GM18873 (cell line): ENCODE measurements around the gene PDGFRA.
"Not testable (repeated sequence)": the region's sequence is repeated elsewhere in the genome, so short reads cannot be mapped to it uniquely, and the experiment has no call there.

Source experiments
- ATAC-seq: cut with Tn5 transposase; IDR thresholded peaks from one replicate; pipeline ENCODE4 v1.9.1; 2021; ENCODE audit warnings: mild to moderate bottlenecking, moderate library complexity, moderate number of reproducible peaks; ENCODE audit not compliant: unreplicated experiment, low FRiP score

The PDGFRA gene

GRCh38 chr4:54227256-54228055 is 1.6 kb upstream of the PDGFRA start:
- ATAC-seq: no peak

DNA sequence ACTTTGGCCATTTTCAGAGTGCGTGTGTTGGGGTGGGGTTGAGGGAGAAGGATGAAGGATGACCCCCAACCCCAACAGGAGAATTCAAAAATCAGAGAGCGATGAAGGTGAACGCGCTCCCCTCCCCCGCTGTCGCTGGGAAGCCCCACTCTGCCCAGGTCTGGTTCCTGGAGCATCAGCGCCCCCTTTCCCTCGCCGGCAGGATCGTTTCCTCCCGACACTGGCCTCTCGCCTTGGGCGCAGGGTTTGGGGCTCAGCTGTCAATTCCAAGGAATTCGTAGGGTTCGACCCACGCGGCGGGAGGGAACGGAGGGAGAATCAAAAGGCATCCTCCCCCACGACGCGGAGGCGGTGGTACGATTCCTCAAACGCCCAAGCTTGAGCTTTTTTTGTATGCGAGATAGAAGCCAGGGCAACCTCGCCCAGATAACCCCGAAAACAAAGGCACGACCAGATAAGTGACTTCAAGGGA is 1.0 kb upstream of the PDGFRA start:
- ATAC-seq: no peak

- no peak for ATAC-seq
Measured at GRCh38 chr4:54228546-54228945, 547 bp upstream of the PDGFRA start.

GRCh38 chr4:54229631-54230483 is 764 bp downstream of the PDGFRA start:
- no peak for ATAC-seq

- ATAC-seq: no peak
Measured at GRCh38 chr4:54230484-54231418, 1.7 kb downstream of the PDGFRA start.

DNA sequence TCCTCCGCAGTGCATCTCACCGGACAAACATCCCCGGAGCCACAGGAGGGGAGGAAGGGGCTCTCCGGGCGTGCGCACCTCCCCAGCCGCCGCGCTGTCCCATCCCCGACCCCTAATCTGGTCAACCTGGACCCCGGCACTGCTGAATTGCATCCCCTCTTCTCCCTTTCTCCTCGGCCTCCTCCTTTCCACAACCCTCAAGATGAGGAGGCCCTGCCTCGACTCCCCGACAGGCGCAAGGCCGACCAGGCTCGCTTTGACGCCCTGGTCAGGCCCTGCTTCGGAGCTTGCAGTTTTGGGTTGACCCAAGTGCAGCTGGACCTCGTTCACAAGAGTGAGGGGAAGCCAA is 2.3 kb downstream of the PDGFRA start:
- no peak for ATAC-seq

DNA sequence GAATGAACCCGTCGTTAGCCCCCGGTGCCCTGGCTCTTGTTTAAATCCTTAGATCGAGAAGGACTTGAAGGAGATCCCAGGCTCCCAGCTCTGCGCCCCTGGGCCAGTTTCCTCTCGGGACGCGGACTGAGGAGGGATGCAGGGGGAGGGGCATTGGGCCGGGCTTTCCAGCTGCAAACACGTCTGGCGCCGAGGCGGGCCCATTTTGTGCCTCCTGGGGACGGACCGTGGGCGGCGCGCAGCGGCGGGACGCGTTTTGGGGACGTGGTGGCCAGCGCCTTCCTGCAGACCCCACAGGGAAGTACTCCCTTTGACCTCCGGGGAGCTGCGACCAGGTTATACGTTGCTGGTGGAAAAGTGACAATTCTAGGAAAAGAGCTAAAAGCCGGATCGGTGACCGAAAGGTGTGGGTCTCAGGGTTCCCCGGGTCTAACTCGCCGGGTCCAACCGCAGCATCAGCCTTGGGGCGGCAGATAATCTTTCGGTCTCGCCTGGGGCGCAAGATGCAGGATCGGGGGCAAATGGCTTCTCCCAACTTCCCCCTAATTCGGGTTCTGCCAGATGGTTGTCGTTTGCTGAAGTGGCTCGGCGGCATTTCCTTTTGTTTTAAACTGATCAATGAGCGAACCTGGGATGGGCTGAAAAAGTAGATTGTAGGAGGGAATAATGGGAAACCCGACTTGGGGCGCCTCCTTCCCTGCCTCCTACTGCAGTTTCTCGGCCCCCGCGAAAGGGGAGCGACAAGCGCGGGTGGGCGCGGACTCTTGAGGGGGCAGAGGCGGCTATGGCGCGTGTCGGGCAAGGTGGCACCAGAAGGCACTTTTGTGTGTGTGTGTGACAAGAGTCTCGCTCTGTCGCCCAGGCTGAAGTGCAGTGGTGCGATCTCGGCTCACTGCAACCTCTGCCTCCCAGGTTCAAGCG is 2.9 kb downstream of the PDGFRA start:
- no peak for ATAC-seq

- peak; percentile 84 for ATAC-seq
Measured at GRCh38 chr4:54233277-54233696, 4.2 kb downstream of the PDGFRA start.

GRCh38 chr4:54233697-54234496 is 4.8 kb downstream of the PDGFRA start:
- peak; percentile 63 for ATAC-seq

DNA sequence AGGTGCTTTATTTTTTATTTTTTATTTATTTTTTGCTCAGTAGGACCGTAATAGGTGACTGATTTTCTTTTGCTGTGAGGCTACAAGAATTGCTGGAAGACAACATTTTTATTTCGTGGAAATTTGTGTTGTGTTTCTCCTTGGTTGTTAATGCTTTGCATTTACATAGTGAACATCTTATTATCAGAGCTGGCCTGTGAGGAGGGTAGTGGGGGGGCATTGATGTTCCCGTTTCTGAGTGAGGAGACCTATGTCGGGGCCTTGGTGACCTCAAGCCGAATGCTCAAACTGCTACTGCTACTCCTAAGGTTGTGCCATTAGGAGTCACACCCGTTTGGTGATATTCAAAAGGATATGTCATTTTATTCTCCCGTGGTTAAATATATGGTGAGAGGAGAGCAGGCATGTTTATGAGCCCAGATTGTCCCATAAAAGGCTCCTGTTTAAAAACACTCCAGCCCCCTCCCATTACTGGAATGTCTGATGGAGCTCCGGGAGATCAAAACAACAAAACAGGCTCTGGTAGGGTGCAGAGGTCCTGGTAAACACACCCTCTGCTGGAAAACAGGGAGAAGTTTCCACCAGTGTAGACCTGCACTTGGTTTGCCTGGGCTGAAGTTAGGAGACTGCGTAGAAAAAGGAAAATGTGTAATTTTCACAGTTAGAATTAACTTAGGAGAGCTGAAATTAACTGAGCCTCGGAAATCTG is 5.6 kb downstream of the PDGFRA start:
- ATAC-seq: no peak

DNA sequence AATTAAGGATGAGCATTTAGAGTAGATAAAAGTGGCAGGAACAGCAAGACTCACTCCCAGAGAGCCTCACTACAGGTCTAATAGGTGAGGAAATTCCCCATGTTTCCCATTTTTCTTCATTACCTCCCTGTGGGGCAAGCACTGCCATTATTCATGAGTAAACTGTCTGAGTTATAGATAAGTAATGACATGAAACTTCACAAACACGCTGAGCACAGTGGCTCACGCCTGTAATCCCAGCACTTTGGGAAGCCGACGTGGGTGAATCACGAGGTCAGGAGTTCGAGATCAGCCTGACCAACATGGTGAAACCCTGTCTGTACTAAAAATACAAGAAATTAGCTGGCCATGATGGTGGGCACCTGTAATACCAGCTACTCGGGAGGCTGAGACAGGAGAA is 7.2 kb downstream of the PDGFRA start:
- not testable (repeated sequence) for ATAC-seq

- ATAC-seq: no peak
Measured at GRCh38 chr4:54237770-54238169, 8.7 kb downstream of the PDGFRA start.

GRCh38 chr4:54238389-54238788 is 9.3 kb downstream of the PDGFRA start:
- no peak for ATAC-seq

DNA sequence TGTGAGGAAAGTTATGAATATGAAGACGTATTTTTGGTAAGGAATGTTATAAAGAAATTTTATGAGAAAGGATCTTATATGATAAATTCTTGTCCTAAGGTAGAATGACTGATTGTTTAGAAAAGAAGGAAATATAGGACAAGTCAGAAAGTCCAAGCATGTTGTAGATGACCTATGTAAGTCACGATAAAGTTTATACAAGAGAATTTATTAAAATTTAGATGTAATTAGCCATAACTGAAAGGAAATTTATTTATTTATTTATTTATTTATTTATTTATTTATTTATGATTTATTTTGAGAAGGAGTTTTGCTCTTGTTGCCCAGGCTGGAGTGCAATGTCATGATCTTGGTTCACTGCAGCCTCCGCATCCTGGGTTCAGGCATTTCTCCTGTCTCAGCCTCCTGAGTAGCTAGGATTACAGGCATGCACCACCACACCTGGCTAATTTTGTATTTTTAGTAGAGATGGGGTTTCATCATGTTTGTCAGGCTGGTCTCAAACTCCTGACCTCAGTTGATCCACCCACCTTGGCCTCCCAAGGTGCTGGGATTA is 12.3 kb downstream of the PDGFRA start:
- ATAC-seq: not testable (repeated sequence)

GRCh38 chr4:54243541-54243940 is 14.4 kb downstream of the PDGFRA start:
- not testable (repeated sequence) for ATAC-seq

DNA sequence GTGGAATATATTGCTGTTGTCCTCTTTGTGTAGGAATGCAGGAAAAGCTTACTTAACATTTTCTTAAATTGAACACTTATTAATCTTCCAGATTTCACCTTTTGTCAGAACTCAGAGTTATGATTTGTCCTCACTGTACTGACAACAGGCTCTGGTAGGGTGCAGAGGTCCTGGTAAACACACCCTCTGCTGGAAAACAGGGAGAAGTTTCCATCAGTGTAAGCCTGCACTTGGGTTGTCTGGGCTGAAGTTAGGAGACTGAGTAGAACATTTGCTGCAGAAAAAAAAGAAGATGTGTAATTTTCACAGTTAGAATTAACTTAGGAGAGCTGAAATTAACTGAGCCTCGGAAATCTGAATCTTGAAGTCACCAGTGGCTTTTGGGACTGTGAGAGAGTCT is 23.2 kb downstream of the PDGFRA start:
- ATAC-seq: not testable (repeated sequence)

DNA sequence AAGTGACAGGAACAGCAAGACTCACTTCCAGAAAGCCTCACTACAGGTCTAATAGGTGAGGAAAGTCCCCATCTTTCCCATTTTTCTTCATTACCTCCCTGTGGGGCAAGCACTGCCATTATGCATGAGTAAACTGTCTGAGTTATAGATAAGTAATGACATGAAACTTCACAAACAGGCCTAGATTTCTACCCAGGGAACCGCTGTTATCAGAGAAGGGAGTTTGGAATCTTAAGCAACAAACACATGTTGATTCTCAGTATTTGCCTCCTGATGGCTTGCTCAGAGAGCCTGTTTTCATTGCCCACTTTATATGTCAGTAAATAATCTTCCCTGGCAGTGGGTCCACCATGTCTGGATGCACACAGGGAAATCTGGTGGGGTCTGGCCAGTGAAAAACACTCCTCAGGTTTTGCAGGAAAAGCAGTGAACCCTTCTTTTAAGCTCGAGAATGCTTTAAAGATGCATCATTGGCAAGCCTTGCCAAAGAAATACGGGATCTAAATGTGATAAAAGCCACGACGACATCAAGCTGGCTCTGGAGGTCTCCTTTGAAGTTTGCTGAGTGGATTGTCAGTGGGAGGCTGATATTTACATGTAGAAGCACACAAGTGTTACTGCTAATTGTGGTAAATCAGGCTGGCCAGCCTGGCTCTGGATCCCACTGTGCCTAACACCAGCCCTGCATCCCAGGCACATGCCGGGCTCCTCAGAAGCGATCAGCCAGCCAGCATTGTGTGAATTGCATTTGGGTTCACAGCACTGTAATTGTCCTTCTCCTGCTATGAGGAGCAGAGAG is 25.2 kb downstream of the PDGFRA start:
- ATAC-seq: no peak
